Fibroblast of the aortic adventitia (primary cell): ENCODE results near the gene RPL22L1. TPM values are rescaled to one million over a fixed set of nuclear protein-coding genes. Genes with fewer than 3 reads are reported as not detected.

Source experiments
- DNase-seq: peaks from one replicate; pipeline ENCODE4 v3.0.0-alpha.2; 2010; ENCODE audit warnings: low read depth
- H3K4me3 ChIP-seq: 2 replicates; pipeline ENCODE4 v1.5.1; 2011; ENCODE audit warnings: low read depth, mild to moderate bottlenecking, control low read depth, low read length, moderate library complexity
- CTCF ChIP-seq: IDR thresholded peaks from 2 replicates; pipeline ENCODE4 v1.5.1; 2011; ENCODE audit warnings: mild to moderate bottlenecking, low read length, control low read depth, inconsistent platforms; ENCODE audit not compliant: insufficient read depth
- total RNA-seq: library from RNA; depleted of rRNA; stranded (reverse); fragments of >200 nt; gene quantifications from 2 replicates; pipeline ENCODE4 v1.2.3, GENCODE V29; 2012; ENCODE audit warnings: low replicate concordance

RPL22L1 gene
- total RNA-seq, 1 donor: 621 TPM

GRCh38 chr3:170864525-170865208 lies 5.3 kb downstream of the RPL22L1 start:
- DNase-seq: no peak
- no peak for TF ChIP-seq CTCF

GRCh38 chr3:170863816-170864215 lies 6.2 kb downstream of the RPL22L1 start:
- H3K4me3 ChIP-seq: no peak overlapping the region
- no peak for DNase-seq
- TF ChIP-seq CTCF: no peak

More at GRCh38 chr3:170864525-170865208, 5.3 kb downstream of the RPL22L1 start:
- H3K4me3 ChIP-seq: no peak overlapping the region

GRCh38 chr3:170862618-170863374 lies 7.2 kb downstream of the RPL22L1 start:
- no peak for DNase-seq
- TF ChIP-seq CTCF: no peak
- H3K4me3 ChIP-seq: no peak overlapping the region

- no peak for DNase-seq
- TF ChIP-seq CTCF: no peak
- no peak overlapping the region for H3K4me3 ChIP-seq
These were observed 11.4 kb downstream of the RPL22L1 start for GRCh38 chr3:170858599-170858998.

GRCh38 chr3:170852324-170852723 lies 17.7 kb downstream of the RPL22L1 start:
- no peak overlapping the region for H3K4me3 ChIP-seq
- no peak for DNase-seq
- no peak for TF ChIP-seq CTCF

GRCh38 chr3:170848292-170848917 lies 21.6 kb downstream of the RPL22L1 start:
- no peak overlapping the region for H3K4me3 ChIP-seq
- peak; percentile 62 for DNase-seq
- TF ChIP-seq CTCF: peak; percentile 50
